Nephron (organoid): Measurements from ENCODE around the gene VPS13C.
A peak's percentile ranks its signal among the peaks of the same experiment; 100 is the strongest.
"Not testable (repeated sequence)": the region's sequence is repeated elsewhere in the genome, so short reads cannot be mapped to it uniquely, and the experiment has no call there.

Experiments
- H3K27ac Mint-ChIP-seq, 3 experiments: 2 replicates each; pipeline ENCODE4 v1.8.0; 2020; ENCODE audit warnings: mixed read lengths in 3 of 3, mild to moderate bottlenecking in 2 of 3, moderate library complexity in 1 of 3
- H3K27me3 Mint-ChIP-seq: 2 replicates; pipeline ENCODE4 v1.8.0; 2021; ENCODE audit warnings: low read depth, mild to moderate bottlenecking, moderate library complexity, mixed read lengths
- H3K36me3 Mint-ChIP-seq: 2 replicates; pipeline ENCODE4 v1.8.0; 2020; ENCODE audit warnings: low read depth, mixed read lengths
- H3K4me1 Mint-ChIP-seq: 2 replicates; pipeline ENCODE4 v1.8.0; 2020; ENCODE audit warnings: mixed read lengths
- H3K4me3 Mint-ChIP-seq, 3 experiments: 2 replicates each; pipeline ENCODE4 v1.8.0; 2020; ENCODE audit warnings: mild to moderate bottlenecking in 3 of 3, mixed read lengths in 3 of 3, moderate library complexity in 2 of 3
- H3K9me3 Mint-ChIP-seq: 2 replicates; pipeline ENCODE4 v1.8.0; 2020; ENCODE audit warnings: mixed read lengths
- CTCF ChIP-seq, 3 experiments: fragments of 200-600 bp; sonication (generic); IDR thresholded peaks; one replicate each; pipeline ENCODE4 v1.5.0; 2021; ENCODE audit warnings: antibody characterized with exemption in 3 of 3; ENCODE audit not compliant: unreplicated experiment in 3 of 3

VPS13C gene

DNA sequence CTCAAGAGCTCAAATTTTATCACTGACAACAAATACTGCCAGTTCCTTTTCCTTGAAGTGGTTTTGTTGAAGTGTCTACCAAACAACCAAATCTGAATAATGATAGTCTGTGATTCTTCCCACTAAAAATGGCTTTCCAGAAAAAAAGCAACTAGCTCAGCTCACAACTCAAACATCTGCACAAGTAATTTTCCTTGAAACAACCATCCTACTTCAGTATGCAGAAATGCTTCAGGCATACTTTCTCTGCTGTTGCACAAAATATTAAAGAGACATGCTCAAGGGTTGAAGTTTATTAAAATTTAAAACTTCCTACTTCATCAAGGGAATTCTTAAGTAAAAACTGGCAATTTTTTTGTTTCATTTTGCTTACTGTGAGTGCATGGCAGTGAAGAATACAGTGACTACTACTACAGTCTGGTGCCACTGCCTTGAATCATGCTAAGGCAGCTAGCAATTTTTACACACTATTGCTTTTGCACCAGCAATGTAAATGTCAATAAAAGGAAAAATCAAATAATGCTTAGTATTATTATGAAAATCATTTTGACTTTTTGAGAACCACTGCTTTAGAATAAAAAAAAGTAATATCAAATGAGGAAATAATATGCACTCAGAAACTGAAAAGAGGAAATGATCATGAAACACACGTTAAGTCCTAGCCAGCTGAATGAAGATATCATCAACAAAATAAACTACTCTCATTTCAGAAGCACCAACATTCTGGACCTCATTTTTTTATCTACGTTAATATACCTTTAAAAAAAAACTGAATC lies 33.6 kb downstream of the VPS13C start:
- Mint-ChIP-seq H3K9me3 (no peaks in the 10 kb centered on the region), H3K4me3 (no peak overlapping the region), H3K4me1 (no peaks in the 10 kb centered on the region), H3K27me3 (no peaks in the 10 kb centered on the region), H3K36me3 (peaks cover 12% of the 10 kb centered on the region), H3K27ac (no peak overlapping the region)
- no peak for TF ChIP-seq CTCF (IDR thresholded peaks at IDR 0.05; ENCODE audit: unreplicated experiment in 3 of 3)

GRCh38 chr15:62021991-62022600 lies 38.2 kb downstream of the VPS13C start:
- peak in 1 of 3 experiments; percentile 40 for TF ChIP-seq CTCF (IDR thresholded peaks at IDR 0.05; ENCODE audit: unreplicated experiment in 3 of 3)
- no peaks in the 10 kb centered on the region for H3K4me1 Mint-ChIP-seq
- no peak overlapping the region for H3K27ac Mint-ChIP-seq
- no peaks in the 10 kb centered on the region for H3K27me3 Mint-ChIP-seq
- H3K36me3 Mint-ChIP-seq, result peaks cover 40% of the 10 kb centered on the region
- H3K9me3 Mint-ChIP-seq, result peaks cover 13% of the 10 kb centered on the region
- H3K4me3 Mint-ChIP-seq, result no peak overlapping the region

DNA sequence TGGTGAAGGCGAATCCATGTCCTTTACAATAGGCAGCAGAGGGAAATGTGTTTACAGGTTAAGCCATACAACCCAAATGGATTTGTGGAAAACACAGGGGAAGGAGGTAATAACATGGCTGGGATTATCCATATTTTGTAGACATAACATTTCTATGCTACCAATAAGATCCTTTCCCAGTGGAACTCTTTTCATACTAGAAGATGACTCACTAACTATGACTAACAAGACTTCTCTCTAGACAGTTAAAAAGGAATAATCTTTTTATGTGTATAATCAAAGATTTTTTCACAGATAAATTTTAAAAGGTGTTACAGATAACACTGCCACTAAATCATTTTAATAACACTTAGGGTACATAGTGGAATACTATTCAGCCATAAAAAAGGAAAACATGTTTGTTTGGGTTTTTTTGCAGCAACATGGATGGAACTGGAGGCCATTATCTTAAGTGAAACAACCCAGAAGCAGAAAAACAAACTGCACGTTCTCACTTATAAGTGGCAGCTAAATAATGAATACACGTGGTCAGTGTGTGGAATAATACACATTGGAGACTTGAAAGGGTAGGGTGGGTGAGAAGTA lies 39.6 kb downstream of the VPS13C start:
- H3K27ac Mint-ChIP-seq, result no peak overlapping the region
- no peaks in the 10 kb centered on the region for H3K27me3 Mint-ChIP-seq
- no peak for TF ChIP-seq CTCF (IDR thresholded peaks at IDR 0.05; ENCODE audit: unreplicated experiment in 3 of 3)
- H3K4me3 Mint-ChIP-seq, result no peak overlapping the region
- no peaks in the 10 kb centered on the region for H3K4me1 Mint-ChIP-seq
- peaks cover 18% of the 10 kb centered on the region for H3K9me3 Mint-ChIP-seq
- peaks cover 50% of the 10 kb centered on the region for H3K36me3 Mint-ChIP-seq

- H3K36me3 Mint-ChIP-seq, result peaks cover 36% of the 10 kb centered on the region
- H3K27ac Mint-ChIP-seq, H3K4me3 Mint-ChIP-seq, H3K27me3 Mint-ChIP-seq, H3K4me1 Mint-ChIP-seq, H3K9me3 Mint-ChIP-seq: not testable (repeated sequence)
These were observed 54.9 kb downstream of the VPS13C start for GRCh38 chr15:62005354-62005753.

GRCh38 chr15:61997786-61998185 lies 62.5 kb downstream of the VPS13C start:
- Mint-ChIP-seq H3K36me3 (peaks cover 27% of the 10 kb centered on the region), H3K4me3 (no peak overlapping the region), H3K27ac (no peak overlapping the region), H3K27me3 (no peaks in the 10 kb centered on the region), H3K9me3 (peaks cover 6% of the 10 kb centered on the region), H3K4me1 (no peaks in the 10 kb centered on the region)
- no peak for TF ChIP-seq CTCF (IDR thresholded peaks at IDR 0.05; ENCODE audit: unreplicated experiment in 3 of 3)

DNA sequence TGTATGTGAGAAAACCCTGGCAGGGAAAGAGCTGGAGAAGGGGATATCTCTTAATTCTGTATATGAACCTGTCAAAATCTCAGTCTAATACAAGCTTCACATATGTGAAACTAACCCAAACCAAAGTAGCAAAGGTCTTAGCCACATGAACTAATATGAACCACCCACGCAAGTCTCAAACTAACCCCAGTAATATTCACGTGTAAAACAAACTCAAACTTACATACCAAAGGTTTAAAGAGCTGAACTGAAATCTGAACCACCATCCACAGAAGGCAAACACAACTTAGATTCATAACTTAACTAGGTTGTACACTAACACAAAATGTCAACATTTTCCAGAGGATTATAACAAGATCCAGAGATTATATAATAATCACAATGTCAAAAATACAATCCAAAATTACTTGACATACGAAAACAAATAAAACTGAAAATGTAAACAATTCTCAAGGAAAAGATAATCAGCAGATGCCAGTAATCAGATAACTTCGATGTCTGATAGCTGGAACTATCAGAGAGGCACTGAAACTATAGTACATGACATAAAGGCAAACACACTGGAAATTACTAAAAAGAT lies 64.1 kb downstream of the VPS13C start:
- H3K36me3 Mint-ChIP-seq, result peaks cover 27% of the 10 kb centered on the region
- H3K9me3 Mint-ChIP-seq, result peaks cover 6% of the 10 kb centered on the region
- H3K27ac Mint-ChIP-seq, result no peak overlapping the region
- no peak overlapping the region for H3K4me3 Mint-ChIP-seq
- no peaks in the 10 kb centered on the region for H3K27me3 Mint-ChIP-seq
- no peaks in the 10 kb centered on the region for H3K4me1 Mint-ChIP-seq
- TF ChIP-seq CTCF (IDR thresholded peaks at IDR 0.05; ENCODE audit: unreplicated experiment in 3 of 3), result no peak
